Left renal cortex interstitium (tissue), 4 donors: ENCODE results near the gene RARB. TPM values are rescaled to one million over a fixed set of nuclear protein-coding genes. Genes with fewer than 3 reads are reported as not detected.

Experiments used
- DNase-seq, 4 donors: peaks; one replicate each; pipeline ENCODE4 v3.0.0-alpha.2; 2013; ENCODE audit warnings: low read depth in 4 of 4, low spot score in 2 of 4, missing footprints in 1 of 4
- polyA plus RNA-seq, 4 donors: library from polyadenylated mRNA; unstranded; fragments of 120-200 nt; gene quantifications; one replicate each; pipeline ENCODE4 v1.2.1, GENCODE V29; 2013; ENCODE audit not compliant: insufficient read length in 4 of 4

Gene RARB
- polyA plus RNA-seq, 4 donors = 44.0 to 63.0 (median 51.8) TPM

DNA sequence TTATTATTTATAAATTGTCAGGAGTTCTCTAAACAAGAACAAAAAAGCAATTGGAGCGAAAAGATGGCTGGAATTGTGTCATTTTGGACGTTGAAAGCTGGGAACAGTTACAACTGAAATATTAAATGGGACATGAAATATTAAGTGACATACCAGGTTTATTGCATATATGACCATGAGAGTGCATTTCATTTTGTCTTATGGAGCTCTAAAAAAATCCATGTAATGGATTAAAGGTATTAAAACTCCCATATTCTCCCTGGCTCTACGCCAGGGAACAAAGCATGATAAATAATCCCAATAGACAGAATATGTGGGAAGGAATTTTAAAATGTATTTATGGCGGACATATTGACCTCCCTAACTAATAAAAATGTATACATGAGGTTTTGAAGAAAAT, 17.7 kb downstream of the RARB start:
- DNase-seq = no peak

DNA sequence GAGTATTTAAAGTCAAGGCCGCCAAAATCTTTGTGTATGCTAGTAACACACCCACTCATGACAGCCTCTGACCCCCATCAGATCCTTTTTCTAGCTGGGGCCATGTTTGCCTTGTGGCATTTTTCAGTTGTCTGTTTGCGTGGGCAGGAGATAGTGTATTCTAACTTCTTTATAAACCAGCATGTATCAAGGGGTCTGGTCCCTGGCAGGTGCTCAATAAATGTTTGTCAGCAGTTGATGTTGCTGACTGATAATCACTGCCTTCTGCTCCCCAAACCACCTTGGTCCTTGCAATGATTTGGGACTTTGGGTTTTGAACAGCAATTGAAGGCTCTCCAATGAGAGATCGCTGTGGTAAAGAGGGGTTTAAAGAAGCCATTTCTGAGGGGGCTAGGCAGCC, 19.2 kb downstream of the RARB start:
- DNase-seq = no peak

DNA sequence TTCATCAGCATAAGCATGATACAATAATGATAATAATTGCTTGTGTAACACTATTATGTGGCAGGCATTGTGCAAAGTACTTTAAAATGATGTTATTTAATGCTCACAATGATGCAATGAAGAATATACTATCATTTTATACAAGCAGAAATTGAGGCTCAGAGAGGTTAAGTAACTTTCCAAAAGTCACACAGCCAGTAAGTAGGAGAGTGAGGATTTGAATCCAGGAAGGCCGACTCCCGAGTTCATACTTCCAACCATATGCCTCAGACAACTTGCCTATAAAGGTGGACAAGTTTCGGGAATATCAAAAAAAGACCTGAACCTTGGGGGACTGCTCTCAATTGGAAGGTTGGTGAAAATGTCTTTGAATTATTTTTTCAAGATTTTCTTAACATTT, 19.9 kb downstream of the RARB start:
- no peak for DNase-seq

DNA sequence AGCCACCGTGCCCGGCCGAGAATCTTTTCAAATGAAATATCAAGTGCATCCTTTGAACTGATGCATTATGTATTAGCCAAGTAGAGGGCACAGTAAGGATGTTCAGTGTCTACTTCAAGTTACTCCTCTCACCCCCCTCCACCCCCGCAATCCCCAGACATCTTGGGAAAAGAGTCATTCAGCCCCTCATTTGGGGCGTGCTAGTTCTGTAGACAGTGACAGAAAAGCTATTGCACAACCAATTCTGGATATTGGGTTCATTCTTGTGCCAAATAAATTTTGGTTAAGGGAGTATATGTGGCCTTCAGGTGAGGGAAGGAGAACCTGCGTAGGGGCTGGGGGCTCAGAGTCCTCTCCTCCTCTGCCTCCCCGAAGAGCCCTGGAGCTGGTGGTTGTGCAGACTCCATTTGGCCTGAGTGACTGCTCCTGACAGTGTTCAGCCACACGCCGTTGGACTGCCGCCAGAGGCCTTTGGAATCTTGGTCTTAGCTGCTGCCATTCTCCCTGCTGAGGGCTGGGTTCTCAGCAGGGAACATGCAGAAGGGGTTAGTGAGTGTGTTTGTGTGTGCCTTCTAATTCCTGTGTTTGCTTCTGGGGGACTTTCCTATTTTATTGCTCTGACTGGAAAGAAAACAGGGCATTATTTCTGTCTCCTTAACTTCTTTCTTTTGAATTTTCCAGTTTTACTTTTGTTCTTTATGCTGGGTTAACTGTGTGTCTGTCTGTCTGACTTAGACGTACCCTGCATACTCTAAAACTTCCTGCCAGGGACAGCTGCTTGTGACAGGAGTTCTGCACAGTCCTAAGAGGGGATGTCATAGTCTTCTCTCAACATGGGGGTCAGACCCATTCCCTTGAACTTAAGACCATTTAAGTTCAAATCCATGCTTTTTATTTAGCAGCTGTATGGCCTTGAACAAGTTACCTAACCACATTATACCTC, 21.0 kb downstream of the RARB start:
- no peak for DNase-seq

DNA sequence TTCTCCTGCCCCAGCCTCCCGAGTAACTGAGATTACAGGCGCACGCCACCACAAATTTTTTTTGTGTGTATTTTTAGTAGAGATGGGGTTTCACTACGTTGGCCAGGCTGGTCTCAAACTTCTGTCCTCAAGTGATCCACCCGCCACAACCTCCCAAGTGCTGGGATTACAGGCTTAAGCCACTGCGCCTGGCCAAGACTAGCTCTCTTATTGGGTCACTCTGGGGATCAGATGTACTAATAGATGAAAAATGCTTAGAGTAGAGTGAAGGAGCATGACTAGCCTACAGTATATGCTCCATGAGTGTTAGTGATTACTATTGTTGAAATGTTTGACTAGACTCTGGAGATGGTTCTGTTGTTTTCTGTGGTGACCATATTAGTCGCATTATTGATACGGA, 21.8 kb downstream of the RARB start:
- DNase-seq = no peak

DNA sequence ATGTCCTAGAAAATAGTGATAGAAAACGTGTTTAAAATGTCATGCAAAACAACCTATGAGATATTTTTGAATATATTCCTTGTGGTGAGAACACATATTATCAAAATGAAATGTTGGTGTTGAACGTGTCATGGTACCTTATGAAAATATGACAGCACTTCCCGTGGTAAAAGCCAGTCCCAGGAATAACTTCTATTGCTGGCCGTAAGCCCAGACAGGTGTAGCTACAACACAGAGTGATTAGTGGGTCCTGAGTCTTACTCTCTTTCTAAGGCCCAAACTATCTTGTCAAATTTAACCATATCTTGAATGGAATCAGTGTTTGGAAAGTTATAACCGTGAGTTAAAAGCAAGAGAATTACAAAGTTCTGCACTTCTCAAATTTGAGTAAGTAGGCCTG, 24.1 kb downstream of the RARB start:
- DNase-seq = no peak

- DNase-seq = no peak
These were observed 24.7 kb downstream of the RARB start for GRCh38 chr3:25452740-25453139.

DNA sequence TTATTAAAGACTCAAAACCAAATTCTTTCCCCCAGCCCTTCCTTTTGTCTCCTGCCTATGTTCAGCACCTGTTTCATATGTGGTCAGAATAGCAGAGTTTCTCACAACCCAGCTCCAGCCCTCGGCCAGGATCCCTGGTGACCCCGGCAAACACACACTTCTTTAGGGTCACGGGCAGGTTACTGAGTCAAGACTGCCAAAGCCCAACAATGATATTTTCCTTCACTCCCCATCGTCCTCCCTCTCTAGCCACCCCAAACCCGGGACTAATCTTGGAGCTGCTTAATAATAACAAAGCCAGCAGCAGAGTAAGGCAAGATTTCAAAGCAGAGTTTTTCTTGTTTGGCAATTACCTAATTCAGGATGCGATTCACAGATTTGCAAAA, 25.5 kb downstream of the RARB start:
- no peak for DNase-seq

- no peak for DNase-seq
These were observed 26.2 kb downstream of the RARB start for GRCh38 chr3:25454005-25454927.

DNA sequence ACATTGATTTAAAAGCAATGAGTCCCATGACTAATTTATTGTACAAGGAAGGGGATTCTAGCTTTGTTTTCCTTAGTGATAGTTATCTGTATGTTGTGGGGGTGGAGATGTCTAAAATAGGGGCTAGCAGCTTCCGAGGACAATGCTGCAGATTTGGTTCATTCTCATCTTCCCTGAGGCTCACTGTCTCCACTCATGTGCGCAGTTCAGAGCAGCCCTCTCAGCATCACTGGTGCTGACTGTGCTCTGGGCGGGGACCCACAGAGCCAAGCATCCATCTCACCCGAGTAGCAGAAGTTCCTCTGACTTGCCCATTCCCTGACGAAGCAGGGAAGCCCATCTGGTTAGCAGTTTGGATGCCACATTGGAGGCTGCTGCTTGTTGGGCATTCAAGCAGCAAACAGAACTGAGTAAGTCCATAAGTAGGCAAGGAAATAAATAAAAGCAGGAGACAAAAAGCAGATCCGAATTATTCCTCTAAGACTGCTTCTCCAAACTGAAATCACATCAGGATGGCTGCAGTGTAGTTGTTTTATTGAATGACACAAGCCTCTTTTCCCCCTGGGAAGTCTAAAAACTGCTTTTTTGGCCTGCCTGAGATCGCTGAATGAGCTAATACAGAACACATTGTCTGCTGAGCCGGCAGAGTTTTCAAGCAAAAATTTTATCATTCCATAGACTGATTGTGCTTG, 27.5 kb downstream of the RARB start:
- DNase-seq = no peak

DNA sequence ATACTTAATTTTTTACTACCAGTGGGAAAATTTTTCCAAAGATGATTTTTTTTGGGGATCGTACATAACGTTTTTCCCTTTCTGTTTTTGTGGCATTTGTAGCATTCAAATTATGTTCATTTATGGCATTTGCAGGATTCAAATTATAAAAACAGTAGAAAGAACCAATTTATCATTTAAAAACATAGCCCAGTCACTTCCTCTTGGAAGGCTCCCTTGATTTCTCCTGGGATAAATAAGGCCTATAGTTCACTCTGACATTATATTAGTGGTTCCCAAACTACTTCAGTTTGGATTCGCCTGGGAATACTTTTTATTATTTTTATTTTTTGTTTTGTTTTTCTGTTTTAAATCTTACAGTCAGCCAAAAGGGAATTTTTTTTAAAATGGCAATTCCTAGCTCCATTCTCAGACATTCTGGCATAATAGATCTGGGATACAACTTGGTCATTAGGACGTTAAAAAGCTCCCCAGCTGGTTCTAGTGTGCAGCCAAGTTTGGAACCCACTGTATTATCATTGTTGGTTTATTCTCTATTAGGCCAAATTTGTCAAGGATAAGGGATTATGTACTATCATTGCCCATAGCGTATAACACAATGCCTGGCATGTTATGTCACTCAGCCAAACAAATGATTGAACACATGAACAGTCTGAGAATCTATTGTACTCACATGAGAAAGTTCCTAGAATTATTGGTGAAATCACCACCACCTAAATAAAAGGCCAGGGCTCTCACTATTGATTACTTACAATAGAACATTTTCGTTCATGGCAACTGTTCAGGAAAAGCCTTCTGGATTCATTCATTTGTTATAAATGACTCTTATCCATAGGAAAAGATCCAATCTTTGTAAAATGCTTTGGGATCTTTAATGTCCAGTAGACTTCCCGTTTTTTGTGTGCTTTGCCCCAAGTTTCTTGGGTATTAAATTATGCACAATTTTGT, 28.9 kb downstream of the RARB start:
- DNase-seq = no peak

DNA sequence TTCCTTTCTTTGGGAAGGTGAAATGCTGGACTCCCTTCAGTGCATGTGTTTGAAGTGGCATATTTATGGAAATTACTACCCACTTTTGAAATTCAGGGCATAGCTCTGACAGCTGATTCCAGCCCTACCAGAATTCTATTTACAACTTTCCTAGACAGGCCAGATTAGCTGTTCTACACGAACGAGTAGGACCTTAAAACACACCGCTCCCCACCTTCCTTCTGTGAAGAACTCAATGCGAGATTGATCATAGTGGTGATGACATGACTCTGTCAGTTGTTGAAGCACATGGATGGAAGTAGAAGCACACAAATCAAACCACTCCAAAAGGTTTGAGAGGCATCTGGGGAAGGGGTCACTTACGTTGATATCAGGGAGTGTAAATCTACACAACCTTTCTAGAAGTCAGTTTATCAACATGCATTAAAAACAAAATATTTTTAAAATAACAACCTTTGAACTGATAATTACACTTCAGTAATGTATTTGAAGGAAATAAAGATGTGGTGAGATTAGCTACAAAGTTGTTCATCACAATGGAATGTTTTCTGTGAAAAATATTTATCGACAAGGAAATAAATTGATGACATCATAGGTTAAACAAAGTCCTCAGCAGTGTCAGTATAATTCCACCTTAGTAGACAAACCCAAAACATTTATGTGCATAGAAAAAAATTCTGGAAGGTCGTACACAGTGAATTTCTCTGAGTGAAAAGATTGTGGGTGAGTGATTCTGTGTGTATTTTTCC, 29.8 kb downstream of the RARB start:
- DNase-seq = no peak

DNA sequence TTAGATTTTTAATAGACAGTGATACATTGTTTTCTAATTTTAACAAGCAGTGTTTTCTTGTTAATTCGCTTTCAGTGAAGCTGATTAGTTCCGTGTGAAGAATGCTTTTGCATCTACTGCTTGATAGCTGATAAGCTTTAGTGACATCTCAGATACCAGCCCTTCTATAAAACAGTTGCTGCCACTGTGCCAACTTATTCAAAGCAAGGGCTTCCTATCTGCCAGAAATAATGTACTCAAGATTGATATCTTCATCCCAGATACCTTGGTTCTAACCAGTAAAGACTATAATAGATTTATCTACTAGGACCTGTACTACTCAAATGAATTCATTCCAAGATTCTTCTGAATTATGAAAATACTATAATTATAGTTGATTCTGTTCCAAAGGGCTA, 30.4 kb downstream of the RARB start:
- no peak for DNase-seq

- no peak for DNase-seq
These were observed 32.7 kb downstream of the RARB start for GRCh38 chr3:25460751-25461150.

DNA sequence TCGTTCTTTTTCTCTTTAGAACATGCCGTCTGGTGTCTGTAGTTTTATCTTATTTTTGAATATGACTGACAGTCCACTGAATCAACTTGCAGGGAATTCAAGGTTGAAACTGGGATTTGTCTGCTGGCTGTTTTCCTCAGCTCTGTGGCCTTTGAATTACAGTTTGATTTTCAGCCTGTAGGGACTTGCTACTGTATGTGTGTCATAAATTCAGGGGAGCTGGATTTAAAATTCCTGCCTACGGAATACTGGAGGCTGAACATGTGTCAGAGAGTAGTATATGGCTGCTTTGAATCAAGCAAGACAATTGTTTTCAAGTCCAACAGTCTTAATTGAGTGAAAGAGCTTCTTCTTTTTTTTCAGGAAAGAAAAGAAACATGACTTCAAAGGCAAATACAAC, 33.9 kb downstream of the RARB start:
- no peak for DNase-seq

GRCh38 chr3:25462495-25462894, 34.4 kb downstream of the RARB start:
- DNase-seq = no peak

DNA sequence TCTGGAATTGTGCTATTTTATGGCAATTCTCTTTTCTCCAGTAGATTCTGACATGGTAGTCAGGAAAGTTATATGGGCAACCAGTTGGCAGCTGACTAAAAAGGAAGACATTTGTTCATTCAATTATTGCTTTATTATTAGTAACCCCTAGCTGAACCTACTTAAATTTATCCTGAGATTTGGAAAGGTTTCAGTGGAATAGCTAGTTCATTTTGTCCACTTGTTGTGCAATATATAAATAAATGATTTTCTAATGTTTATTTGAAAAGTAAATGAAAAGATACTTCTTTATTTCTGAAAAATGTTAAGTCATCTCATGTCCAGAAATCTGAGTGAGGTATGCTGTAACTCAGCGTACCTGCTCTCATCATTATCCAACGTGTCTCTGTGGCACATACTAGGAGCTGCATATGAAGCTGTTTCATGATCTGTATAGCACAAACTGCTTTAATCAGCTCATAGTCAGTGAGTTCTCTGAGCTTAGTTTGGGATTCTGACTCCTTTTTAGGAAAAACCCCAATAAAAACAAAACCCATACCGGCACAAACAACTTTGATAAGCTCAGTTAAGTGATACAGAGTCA, 35.9 kb downstream of the RARB start:
- DNase-seq = no peak

GRCh38 chr3:25465266-25465860, 37.3 kb downstream of the RARB start:
- DNase-seq = no peak
